Panc1 (cell line): ENCODE data around the gene ZRANB2. TPM values are rescaled to one million over a fixed set of nuclear protein-coding genes. Genes with fewer than 3 reads are reported as not detected.

Experiments
- ATAC-seq: fragments of 200-7000 bp; cut with Tn5 transposase; 2 replicates; pipeline ENCODE4 v1.9.1; 2020; ENCODE audit warnings: mild to moderate bottlenecking, moderate library complexity
- BruUV-seq: library from RNA; stranded (reverse); fragments of 400-500 nt; replicated peaks from 2 replicates; lab custom pipeline; 2021; lab: Mats Ljungman, UMichigan
- CTCF ChIA-PET: fragments of 300-600 bp; sonication (Branson Sonifier 250); formaldehyde crosslinking; loops from one replicate; lab custom pipeline; 2022; ENCODE audit warnings: antibody characterized with exemption; lab: Charles Lee
- POLR2A ChIA-PET: fragments of 300-600 bp; sonication (Branson Sonifier 250); formaldehyde crosslinking; loops from one replicate; lab custom pipeline; 2022; ENCODE audit warnings: antibody characterized with exemption; lab: Charles Lee
- DNase-seq: peaks from one replicate; pipeline ENCODE4 v3.0.0-alpha.2; 2010; ENCODE audit warnings: low read depth, low spot score
- H3K27ac ChIP-seq: 2 replicates; pipeline ENCODE4 v1.5.1; 2011; ENCODE audit warnings: mild to moderate bottlenecking, low read length, inconsistent platforms
- H3K27me3 ChIP-seq: fragments of 200-500 bp; sonication (Bioruptor generic); 2 replicates; pipeline ENCODE4 v1.6.0; 2014; ENCODE audit warnings: low read length, inconsistent platforms; ENCODE audit not compliant: control insufficient read depth, insufficient read depth
- H3K36me3 ChIP-seq: fragments of 200-500 bp; sonication (Bioruptor generic); 2 replicates; pipeline ENCODE4 v1.5.1; 2014; ENCODE audit warnings: inconsistent platforms, mild to moderate bottlenecking, low read length, moderate library complexity; ENCODE audit not compliant: control insufficient read depth, insufficient read depth
- H3K4me1 ChIP-seq: 2 replicates; pipeline ENCODE4 v1.5.1; 2011; ENCODE audit warnings: inconsistent platforms, mild to moderate bottlenecking, low read length, moderate library complexity; ENCODE audit not compliant: control insufficient read depth, insufficient read depth
- H3K4me3 ChIP-seq, 2 experiments: 2 replicates each; pipeline ENCODE4 v1.5.1; 2011 to 2012; ENCODE audit warnings: low read depth in 2 of 2, low read length in 2 of 2, mild to moderate bottlenecking in 2 of 2, inconsistent platforms in 1 of 2, moderate library complexity in 1 of 2
- H3K9me3 ChIP-seq: fragments of 200-500 bp; sonication (Bioruptor generic); 2 replicates; pipeline ENCODE4 v1.5.1; 2014; ENCODE audit warnings: low read depth, mild to moderate bottlenecking, inconsistent platforms, low read length, moderate library complexity; ENCODE audit not compliant: control insufficient read depth, insufficient read depth
- POLR2AphosphoS5 ChIP-seq: IDR thresholded peaks from 2 replicates; pipeline ENCODE4 v1.6.1; 2012; ENCODE audit warnings: mild to moderate bottlenecking, low read depth, low read length, moderate library complexity
- SIN3A ChIP-seq: IDR thresholded peaks from 2 replicates; pipeline ENCODE4 v1.6.1; 2012; ENCODE audit warnings: low read depth, mild to moderate bottlenecking, low read length, moderate library complexity, borderline replicate concordance; ENCODE audit not compliant: insufficient read depth
- TCF7L2 ChIP-seq: IDR thresholded peaks from 2 replicates; pipeline ENCODE4 v1.6.1; 2011; ENCODE audit warnings: mild to moderate bottlenecking, low read depth, low read length, inconsistent platforms
- in situ Hi-C: cut with HindIII; loops from 2 replicates; pipeline ENCODE4 v1.10.0; 2016; ENCODE audit warnings: low sequenced_read_pairs, low pct_unique_long_range_greater_than_20kb
- intact Hi-C: fragments of 100-400 bp; cut with micrococcal nuclease; formaldehyde crosslinking; loops from one replicate; pipeline ENCODE4 v1.10.0; 2022; ENCODE audit not compliant: unreplicated experiment
- total RNA-seq: library from RNA; stranded (reverse); gene quantifications from one replicate; pipeline ENCODE4 v1.2.1, GENCODE V29; 2021; ENCODE audit not compliant: unreplicated experiment
- TF ChIP-seq, protein P1 (sequence below): fragments of 450-650 bp; IDR thresholded peaks from 2 replicates; pipeline ENCODE4 v1.5.1; 2017; ENCODE audit warnings: mild to moderate bottlenecking
- TF ChIP-seq, protein P2 (sequence below), 2 experiments: IDR thresholded peaks; 2 replicates each; pipeline ENCODE4 v1.6.1; 2011 to 2012; ENCODE audit warnings: low read depth in 2 of 2, control low read depth in 1 of 2, low read length in 1 of 2, mild to moderate bottlenecking in 1 of 2, moderate library complexity in 1 of 2; ENCODE audit not compliant: insufficient read depth in 1 of 2

ZRANB2 gene
- total RNA-seq, 1 experiment from 2014 or later = 64.9 TPM

DNA sequence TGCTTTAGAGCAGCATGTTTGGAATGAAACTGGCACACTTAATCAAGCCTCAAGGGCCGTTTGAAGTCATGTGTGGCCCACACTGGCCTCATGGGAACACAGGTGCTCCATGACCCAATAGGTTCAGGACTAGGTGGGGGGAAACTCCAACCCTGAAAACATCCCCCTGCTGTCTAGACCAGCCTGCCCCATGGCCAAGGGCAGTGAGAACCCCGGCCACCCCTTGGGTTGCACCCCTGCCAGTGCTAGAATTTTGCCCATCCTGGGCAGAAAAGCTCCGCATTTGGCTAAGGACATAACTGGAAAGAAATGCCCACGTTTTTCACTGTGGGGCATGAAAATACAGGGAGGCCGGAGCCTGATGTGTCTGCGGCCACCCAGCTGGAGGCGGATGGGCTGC is 27.1 kb downstream of the ZRANB2 start:
- H3K4me1 ChIP-seq = no peaks in the 10 kb centered on the region; the same call in 1 of the 2 replicates
- TF ChIP-seq, protein P1, sequence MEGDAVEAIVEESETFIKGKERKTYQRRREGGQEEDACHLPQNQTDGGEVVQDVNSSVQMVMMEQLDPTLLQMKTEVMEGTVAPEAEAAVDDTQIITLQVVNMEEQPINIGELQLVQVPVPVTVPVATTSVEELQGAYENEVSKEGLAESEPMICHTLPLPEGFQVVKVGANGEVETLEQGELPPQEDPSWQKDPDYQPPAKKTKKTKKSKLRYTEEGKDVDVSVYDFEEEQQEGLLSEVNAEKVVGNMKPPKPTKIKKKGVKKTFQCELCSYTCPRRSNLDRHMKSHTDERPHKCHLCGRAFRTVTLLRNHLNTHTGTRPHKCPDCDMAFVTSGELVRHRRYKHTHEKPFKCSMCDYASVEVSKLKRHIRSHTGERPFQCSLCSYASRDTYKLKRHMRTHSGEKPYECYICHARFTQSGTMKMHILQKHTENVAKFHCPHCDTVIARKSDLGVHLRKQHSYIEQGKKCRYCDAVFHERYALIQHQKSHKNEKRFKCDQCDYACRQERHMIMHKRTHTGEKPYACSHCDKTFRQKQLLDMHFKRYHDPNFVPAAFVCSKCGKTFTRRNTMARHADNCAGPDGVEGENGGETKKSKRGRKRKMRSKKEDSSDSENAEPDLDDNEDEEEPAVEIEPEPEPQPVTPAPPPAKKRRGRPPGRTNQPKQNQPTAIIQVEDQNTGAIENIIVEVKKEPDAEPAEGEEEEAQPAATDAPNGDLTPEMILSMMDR = no peak
- TF ChIP-seq TCF7L2 (no peak), SIN3A (no peak)
- TF ChIP-seq, protein P2, sequence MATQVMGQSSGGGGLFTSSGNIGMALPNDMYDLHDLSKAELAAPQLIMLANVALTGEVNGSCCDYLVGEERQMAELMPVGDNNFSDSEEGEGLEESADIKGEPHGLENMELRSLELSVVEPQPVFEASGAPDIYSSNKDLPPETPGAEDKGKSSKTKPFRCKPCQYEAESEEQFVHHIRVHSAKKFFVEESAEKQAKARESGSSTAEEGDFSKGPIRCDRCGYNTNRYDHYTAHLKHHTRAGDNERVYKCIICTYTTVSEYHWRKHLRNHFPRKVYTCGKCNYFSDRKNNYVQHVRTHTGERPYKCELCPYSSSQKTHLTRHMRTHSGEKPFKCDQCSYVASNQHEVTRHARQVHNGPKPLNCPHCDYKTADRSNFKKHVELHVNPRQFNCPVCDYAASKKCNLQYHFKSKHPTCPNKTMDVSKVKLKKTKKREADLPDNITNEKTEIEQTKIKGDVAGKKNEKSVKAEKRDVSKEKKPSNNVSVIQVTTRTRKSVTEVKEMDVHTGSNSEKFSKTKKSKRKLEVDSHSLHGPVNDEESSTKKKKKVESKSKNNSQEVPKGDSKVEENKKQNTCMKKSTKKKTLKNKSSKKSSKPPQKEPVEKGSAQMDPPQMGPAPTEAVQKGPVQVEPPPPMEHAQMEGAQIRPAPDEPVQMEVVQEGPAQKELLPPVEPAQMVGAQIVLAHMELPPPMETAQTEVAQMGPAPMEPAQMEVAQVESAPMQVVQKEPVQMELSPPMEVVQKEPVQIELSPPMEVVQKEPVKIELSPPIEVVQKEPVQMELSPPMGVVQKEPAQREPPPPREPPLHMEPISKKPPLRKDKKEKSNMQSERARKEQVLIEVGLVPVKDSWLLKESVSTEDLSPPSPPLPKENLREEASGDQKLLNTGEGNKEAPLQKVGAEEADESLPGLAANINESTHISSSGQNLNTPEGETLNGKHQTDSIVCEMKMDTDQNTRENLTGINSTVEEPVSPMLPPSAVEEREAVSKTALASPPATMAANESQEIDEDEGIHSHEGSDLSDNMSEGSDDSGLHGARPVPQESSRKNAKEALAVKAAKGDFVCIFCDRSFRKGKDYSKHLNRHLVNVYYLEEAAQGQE (IDR thresholded peaks at IDR 0.05; ENCODE audit: insufficient read depth in 1 of 2, low read depth in 2 of 2, low read length in 1 of 2) = no peak
- H3K27ac ChIP-seq = no peak overlapping the region
- H3K36me3 ChIP-seq = no peaks in the 10 kb centered on the region
- intact Hi-C loops = no loop called here
- H3K9me3 ChIP-seq = no peaks in the 10 kb centered on the region
- no peak overlapping the region for H3K4me3 ChIP-seq
- POLR2A ChIA-PET = no interaction called here
- in situ Hi-C loops = no loop called here
- CTCF ChIA-PET = no interaction called here
- DNase-seq (no peak), ATAC-seq (peak; percentile 24; the same call in 1 of the 2 replicates)
- no TSS peak for BruUV-seq
- H3K27me3 ChIP-seq = peaks cover 12% of the 10 kb centered on the region

DNA sequence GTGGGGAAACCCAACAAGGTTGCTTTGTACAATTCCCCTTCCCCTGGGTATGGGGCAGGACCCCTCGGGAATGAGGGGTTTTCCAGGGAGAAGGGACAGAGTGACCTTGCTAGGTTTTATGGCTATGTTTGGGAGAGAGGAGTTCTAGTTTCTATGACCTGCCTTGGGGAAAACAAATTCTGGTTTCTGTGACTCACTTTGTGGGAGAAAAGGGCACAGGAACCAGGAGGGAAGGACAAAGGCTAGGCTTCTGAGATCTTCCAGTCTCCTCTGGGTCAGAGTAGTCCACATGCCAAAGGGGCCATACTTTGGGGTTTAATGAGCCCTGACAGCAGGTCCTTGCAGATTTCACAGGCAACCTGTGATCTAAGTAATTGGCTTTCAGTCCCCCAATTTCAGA is 27.7 kb downstream of the ZRANB2 start:
- no TSS peak for BruUV-seq
- no peak for DNase-seq
- no peaks in the 10 kb centered on the region for H3K9me3 ChIP-seq
- TF ChIP-seq, protein P2 (IDR thresholded peaks at IDR 0.05; ENCODE audit: insufficient read depth in 1 of 2, low read depth in 2 of 2, low read length in 1 of 2) = no peak
- no peak for TF ChIP-seq SIN3A
- no peak for TF ChIP-seq POLR2AphosphoS5
- TF ChIP-seq, protein P1 = no peak
- TF ChIP-seq TCF7L2 = no peak
- intact Hi-C loops (no loop called here), in situ Hi-C loops (no loop called here)
- H3K4me3 ChIP-seq = no peak overlapping the region
- no peaks in the 10 kb centered on the region for H3K36me3 ChIP-seq
- no peak for ATAC-seq
- ChIA-PET POLR2A (no interaction called here), CTCF (no interaction called here)
- H3K4me1 ChIP-seq = no peaks in the 10 kb centered on the region; the same call in 1 of the 2 replicates
- H3K27me3 ChIP-seq = peaks cover 17% of the 10 kb centered on the region
- H3K27ac ChIP-seq = no peak overlapping the region
